Pancreas (tissue), 10 donors: ENCODE measurements around the gene CDK5RAP3. TPM values are rescaled to one million over a fixed set of nuclear protein-coding genes. Genes with fewer than 3 reads are reported as not detected.

Experiments used
- ATAC-seq, 4 donors: fragments of 200-7000 bp; cut with Tn5 transposase; one replicate each; pipeline versions ENCODE4 v1.8.0 to v1.9.1; 2020; ENCODE audit warnings: mild to moderate bottlenecking in 4 of 4, moderate library complexity in 4 of 4
- DNase-seq, 6 donors: peaks; one replicate each; pipeline ENCODE4 v3.0.0-alpha.2; 2020
- FAIRE-seq: peaks from 2 replicates; lab custom pipeline; 2012; peaks lifted over from hg19 to GRCh38; lab: Jason Lieb, UNC
- H3K27ac ChIP-seq, 4 donors: fragments of 200-600 bp; sonication (generic); 1 replicate in 3 of 4; 2 replicates in 1 of 4; pipeline versions ENCODE4 v1.5.0 to v1.8.0; 2020
- H3K27me3 ChIP-seq, 4 donors: fragments of 200-600 bp; one replicate each; pipeline ENCODE4 v1.8.0; 2021
- H3K36me3 ChIP-seq, 3 donors: fragments of 200-600 bp; sonication (generic) in 1 of 3; one replicate each; pipeline versions ENCODE4 v1.5.0 to v1.8.0; 2020 to 2021
- H3K4me1 ChIP-seq, 3 donors: fragments of 200-600 bp; one replicate each; pipeline ENCODE4 v1.8.0; 2021
- H3K4me3 ChIP-seq, 4 donors: fragments of 200-600 bp; sonication (generic) in 2 of 4; one replicate each; pipeline versions ENCODE4 v1.5.0 to v1.8.0; 2020 to 2021
- H3K9me3 ChIP-seq, 4 donors: fragments of 200-600 bp; one replicate each; pipeline ENCODE4 v1.8.0; 2021
- WGBS, 2 donors: extraction: QIAGEN DNeasy Blood & Tissue Kit; methylation state at CpG; one replicate each; pipeline ENCODE4 v1.1.7; 2013; 5-methylcytosine and 5-hydroxymethylcytosine counted together
- intact Hi-C, 3 donors: fragments of 100-400 bp; cut with DNase I; formaldehyde crosslinking; loops; one replicate each; pipeline versions ENCODE4 v1.11.1 to v1.14.2; 2022
- polyA plus RNA-seq, 2 donors: library from polyadenylated mRNA; stranded (reverse); fragments of 200-250 nt; gene quantifications; one replicate each; pipeline ENCODE4 v1.2.3, GENCODE V29; 2013
- total RNA-seq, 6 donors: library from RNA; stranded (reverse); fragmentation: NEBNext Ultra II Directional in 4 of 6; extraction: Animal tissue kit (Norgen Biotek cat#: 25700) in 4 of 6; gene quantifications; one replicate each; pipeline versions ENCODE4 v1.2.1 to v1.2.4, GENCODE V29; 2021 to 2023
- TF ChIP-seq, protein P1 (sequence below), 4 donors: fragments of 200-600 bp; sonication (generic) in 3 of 4; IDR thresholded peaks; one replicate each; pipeline versions ENCODE4 v1.5.0 to v1.8.0; 2021; ENCODE audit warnings: antibody characterized with exemption in 4 of 4
- donor health status: healthy with polysubstance abuse.
- donor health status: DM: no; HTN: no; CAD: no; lungs with moderate emphysema.
- donor health status: DM: no; HTN: no; CAD: no.
- donor health status: control.
- donor health status: control.
- donor health status: Bipolar disorder and iron deficiency.
- donor health status: DM: yes; HTN: yes; CAD: no.
- donor health status: DM: no; HTN: no; CAD: no.
- donor health status: DM: no; HTN: no; CAD: no.
- donor health status: DM: yes; HTN: yes; CAD: no.

The CDK5RAP3 gene
- total and polyA plus RNA-seq, 8 donors: 134 to 1,312 (median 185) TPM

GRCh38 chr17:47969930-47970724, 786 bp upstream of the CDK5RAP3 start:
- WGBS, 2 donors: 38 to 41% methylated on average over 15 of the region's 15 CpGs
- FAIRE-seq: no peak
- H3K36me3 ChIP-seq: peaks cover 0 to 17% (median 13%) of the 10 kb centered on the region in 3 donors
- TF ChIP-seq, protein P1, sequence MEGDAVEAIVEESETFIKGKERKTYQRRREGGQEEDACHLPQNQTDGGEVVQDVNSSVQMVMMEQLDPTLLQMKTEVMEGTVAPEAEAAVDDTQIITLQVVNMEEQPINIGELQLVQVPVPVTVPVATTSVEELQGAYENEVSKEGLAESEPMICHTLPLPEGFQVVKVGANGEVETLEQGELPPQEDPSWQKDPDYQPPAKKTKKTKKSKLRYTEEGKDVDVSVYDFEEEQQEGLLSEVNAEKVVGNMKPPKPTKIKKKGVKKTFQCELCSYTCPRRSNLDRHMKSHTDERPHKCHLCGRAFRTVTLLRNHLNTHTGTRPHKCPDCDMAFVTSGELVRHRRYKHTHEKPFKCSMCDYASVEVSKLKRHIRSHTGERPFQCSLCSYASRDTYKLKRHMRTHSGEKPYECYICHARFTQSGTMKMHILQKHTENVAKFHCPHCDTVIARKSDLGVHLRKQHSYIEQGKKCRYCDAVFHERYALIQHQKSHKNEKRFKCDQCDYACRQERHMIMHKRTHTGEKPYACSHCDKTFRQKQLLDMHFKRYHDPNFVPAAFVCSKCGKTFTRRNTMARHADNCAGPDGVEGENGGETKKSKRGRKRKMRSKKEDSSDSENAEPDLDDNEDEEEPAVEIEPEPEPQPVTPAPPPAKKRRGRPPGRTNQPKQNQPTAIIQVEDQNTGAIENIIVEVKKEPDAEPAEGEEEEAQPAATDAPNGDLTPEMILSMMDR (IDR thresholded peaks at IDR 0.05): no peak
- H3K4me3 ChIP-seq: peak overlapping the region in 2 of 4 donors; percentile 25 to 70
- H3K4me1 ChIP-seq: peaks cover 28 to 39% (median 33%) of the 10 kb centered on the region in 3 donors
- H3K27ac ChIP-seq: peak overlapping the region in 2 of 4 donors; percentile 33 to 34
- ATAC-seq: no peak
- H3K9me3 ChIP-seq: no peaks in the 10 kb centered on the region
- intact Hi-C loops: no loop called here
- DNase-seq: peak in 1 of 6 donors; percentile 42
- H3K27me3 ChIP-seq: no peaks in the 10 kb centered on the region

GRCh38 chr17:47973541-47973940, 2.6 kb downstream of the CDK5RAP3 start:
- peaks cover under 1 to 13% (median 11%) of the 10 kb centered on the region in 3 donors for H3K4me1 ChIP-seq
- TF ChIP-seq, protein P1 (IDR thresholded peaks at IDR 0.05): no peak
- H3K27me3 ChIP-seq: no peaks in the 10 kb centered on the region
- no peak overlapping the region for H3K27ac ChIP-seq
- peaks cover 3 to 49% (median 44%) of the 10 kb centered on the region in 3 donors for H3K36me3 ChIP-seq
- intact Hi-C loops: no loop called here
- no peaks in the 10 kb centered on the region for H3K9me3 ChIP-seq
- DNase-seq (no peak), FAIRE-seq (no peak), ATAC-seq (no peak)
- H3K4me3 ChIP-seq: no peak overlapping the region
- 87 to 88% methylated on average over 8 of the region's 8 CpGs for WGBS, 2 donors

DNA sequence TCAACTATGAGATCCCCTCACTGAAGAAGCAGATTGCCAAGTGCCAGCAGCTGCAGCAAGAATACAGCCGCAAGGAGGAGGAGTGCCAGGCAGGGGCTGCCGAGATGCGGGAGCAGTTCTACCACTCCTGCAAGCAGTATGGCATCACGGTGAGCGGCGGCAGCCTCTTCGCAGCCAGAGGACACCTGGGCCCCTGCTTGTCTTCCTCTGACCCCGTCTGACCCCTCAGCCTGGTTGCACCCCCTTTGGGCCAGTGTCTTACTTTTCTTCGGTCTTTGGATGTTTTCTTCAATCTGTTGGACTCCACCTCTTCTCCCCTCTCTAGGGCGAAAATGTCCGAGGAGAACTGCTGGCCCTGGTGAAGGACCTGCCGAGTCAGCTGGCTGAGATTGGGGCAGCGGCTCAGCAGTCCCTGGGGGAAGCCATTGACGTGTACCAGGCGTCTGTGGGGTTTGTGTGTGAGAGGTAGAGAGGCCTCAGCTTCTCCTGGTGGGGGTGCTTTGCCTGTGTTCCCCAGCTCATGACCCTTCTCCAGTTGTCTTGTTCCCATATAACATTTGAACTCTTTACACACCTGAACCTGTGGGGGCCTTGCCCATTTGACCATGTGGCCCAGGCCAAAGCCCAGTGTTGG, 4.4 kb downstream of the CDK5RAP3 start:
- intact Hi-C loops: loop anchor here in 1 of 3 donors (5.0 kb wide), 1 partner anchor 42 kb away; no protein-coding TSS in a partner anchor
- ATAC-seq: no peak

DNA sequence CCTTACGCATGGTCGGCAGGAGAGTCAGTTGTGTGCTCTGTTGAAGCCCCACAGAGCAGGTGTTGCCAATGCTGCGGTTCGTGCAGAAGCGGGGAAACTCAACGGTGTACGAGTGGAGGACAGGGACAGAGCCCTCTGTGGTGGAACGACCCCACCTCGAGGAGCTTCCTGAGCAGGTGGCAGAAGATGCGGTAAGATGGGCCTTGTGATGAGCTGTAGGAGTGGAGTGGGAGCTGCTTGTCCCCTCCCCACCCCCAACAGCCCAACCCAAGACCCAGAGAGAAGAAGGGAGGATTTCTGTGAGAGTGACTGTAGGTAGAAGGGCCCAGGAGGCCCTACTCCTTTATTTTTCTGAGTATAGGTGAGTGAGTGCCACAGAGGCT, 4.9 kb downstream of the CDK5RAP3 start:
- peaks cover 3 to 72% (median 65%) of the 10 kb centered on the region in 3 donors for H3K36me3 ChIP-seq

More for the DNA sequence above, 4.4 kb downstream of the CDK5RAP3 start:
- no peaks in the 10 kb centered on the region for H3K9me3 ChIP-seq
- no peak overlapping the region for H3K4me3 ChIP-seq
- DNase-seq: no peak
- H3K27ac ChIP-seq: no peak overlapping the region
- no peak for FAIRE-seq
- H3K4me1 ChIP-seq: peaks cover 0 to 7% (median 6%) of the 10 kb centered on the region in 3 donors
- TF ChIP-seq, protein P1 (IDR thresholded peaks at IDR 0.05): no peak
- 82% methylated on average over 15 of the region's 15 CpGs for WGBS, 2 donors
- peaks cover 3 to 67% (median 61%) of the 10 kb centered on the region in 3 donors for H3K36me3 ChIP-seq
- H3K27me3 ChIP-seq: no peaks in the 10 kb centered on the region

More for the DNA sequence above, 4.9 kb downstream of the CDK5RAP3 start:
- no peak overlapping the region for H3K4me3 ChIP-seq
- TF ChIP-seq, protein P1 (IDR thresholded peaks at IDR 0.05): no peak
- DNase-seq (no peak), FAIRE-seq (no peak), ATAC-seq (no peak)
- intact Hi-C loops: loop anchor here in 1 of 3 donors (5.0 kb wide), 1 partner anchor 41 kb away; no protein-coding TSS in a partner anchor
- no peaks in the 10 kb centered on the region for H3K9me3 ChIP-seq
- H3K27ac ChIP-seq: no peak overlapping the region
- no peaks in the 10 kb centered on the region for H3K27me3 ChIP-seq
- peaks cover 0 to 7% (median 5%) of the 10 kb centered on the region in 3 donors for H3K4me1 ChIP-seq
- WGBS, 2 donors: 90 to 91% methylated on average over 10 of the region's 10 CpGs
